Upper lobe of left lung (tissue), 4 donors: Measurements from ENCODE around the gene GPR25.

Source experiments
- EP300 ChIP-seq, 4 donors: sonication (generic); formaldehyde crosslinking; IDR thresholded peaks; one replicate each; pipeline ENCODE4 v1.5.1; 2017; ENCODE audit warnings: antibody characterized with exemption in 4 of 4, control low read depth in 2 of 4
- POLR2A ChIP-seq, 4 donors: fragments of 450-650 bp; IDR thresholded peaks; one replicate each; pipeline ENCODE4 v1.5.1; 2016 to 2017; ENCODE audit warnings: antibody characterized with exemption in 4 of 4, mild to moderate bottlenecking in 2 of 4
- TF ChIP-seq, protein P1 (sequence below), 6 experiments: fragments of 450-650 bp in 4 of 6; fragments of 200-600 bp in 2 of 6; sonication (generic) in 2 of 6; IDR thresholded peaks; one replicate each; pipeline ENCODE4 v1.5.1; 2016 to 2019; ENCODE audit warnings: antibody characterized with exemption in 6 of 6

DNA sequence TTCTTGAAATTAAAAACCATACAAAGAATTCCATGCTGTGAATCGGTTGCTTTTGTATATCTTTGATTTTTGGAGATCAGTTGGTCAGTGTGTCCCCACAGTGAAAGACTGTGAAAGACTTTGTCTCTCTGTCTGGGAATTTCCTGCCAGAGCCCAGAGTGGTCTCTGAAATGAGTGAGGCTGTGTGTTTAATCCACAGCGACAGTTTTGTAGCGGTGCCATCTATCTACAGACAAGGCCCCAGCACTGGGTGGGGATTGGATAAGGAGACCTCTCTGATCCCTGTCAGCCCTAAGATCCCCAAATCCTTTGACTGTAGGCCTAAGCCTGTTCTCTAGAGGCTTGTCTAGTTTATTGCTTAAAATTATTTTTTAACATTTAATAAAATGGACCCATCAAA, 10.3 kb downstream of the GPR25 start:
- TF ChIP-seq POLR2A (IDR thresholded peaks at IDR 0.05) (no peak), EP300 (IDR thresholded peaks at IDR 0.05) (no peak)
- TF ChIP-seq, protein P1, sequence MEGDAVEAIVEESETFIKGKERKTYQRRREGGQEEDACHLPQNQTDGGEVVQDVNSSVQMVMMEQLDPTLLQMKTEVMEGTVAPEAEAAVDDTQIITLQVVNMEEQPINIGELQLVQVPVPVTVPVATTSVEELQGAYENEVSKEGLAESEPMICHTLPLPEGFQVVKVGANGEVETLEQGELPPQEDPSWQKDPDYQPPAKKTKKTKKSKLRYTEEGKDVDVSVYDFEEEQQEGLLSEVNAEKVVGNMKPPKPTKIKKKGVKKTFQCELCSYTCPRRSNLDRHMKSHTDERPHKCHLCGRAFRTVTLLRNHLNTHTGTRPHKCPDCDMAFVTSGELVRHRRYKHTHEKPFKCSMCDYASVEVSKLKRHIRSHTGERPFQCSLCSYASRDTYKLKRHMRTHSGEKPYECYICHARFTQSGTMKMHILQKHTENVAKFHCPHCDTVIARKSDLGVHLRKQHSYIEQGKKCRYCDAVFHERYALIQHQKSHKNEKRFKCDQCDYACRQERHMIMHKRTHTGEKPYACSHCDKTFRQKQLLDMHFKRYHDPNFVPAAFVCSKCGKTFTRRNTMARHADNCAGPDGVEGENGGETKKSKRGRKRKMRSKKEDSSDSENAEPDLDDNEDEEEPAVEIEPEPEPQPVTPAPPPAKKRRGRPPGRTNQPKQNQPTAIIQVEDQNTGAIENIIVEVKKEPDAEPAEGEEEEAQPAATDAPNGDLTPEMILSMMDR (IDR thresholded peaks at IDR 0.05): no peak
